SK-N-SH treated with all-trans-retinoic acid at 6 μM for 48 hours (cell line): ENCODE measurements around the gene IFITM2.
"Not testable (repeated sequence)": the region's sequence is repeated elsewhere in the genome, so short reads cannot be mapped to it uniquely, and the experiment has no call there.

Experiments used
- ATAC-seq: fragments of 200-7000 bp; cut with Tn5 transposase; 3 replicates; pipeline ENCODE4 v1.9.1; 2020; ENCODE audit warnings: mild to moderate bottlenecking, moderate library complexity
- ARNTL ChIP-seq: fragments of 450-650 bp; formaldehyde crosslinking; IDR thresholded peaks from 2 replicates; pipeline ENCODE4 v1.5.0; 2020; ENCODE audit warnings: low read depth, mild to moderate bottlenecking, moderate library complexity, borderline replicate concordance
- BACH2 ChIP-seq: fragments of 250-450 bp; sonication (Bioruptor Pico); IDR thresholded peaks from 2 replicates; pipeline ENCODE4 v1.9.0; 2021; ENCODE audit warnings: mild to moderate bottlenecking, borderline replicate concordance
- CSDC2 ChIP-seq: fragments of 250-450 bp; sonication (Bioruptor Pico); IDR thresholded peaks from 2 replicates; pipeline ENCODE4 v1.5.0; 2020; ENCODE audit warnings: mild to moderate bottlenecking, moderate library complexity
- OSR1 ChIP-seq: fragments of 250-450 bp; sonication (Bioruptor Pico); IDR thresholded peaks from 2 replicates; pipeline ENCODE4 v1.8.0; 2022; ENCODE audit warnings: moderate library complexity, mild to moderate bottlenecking, inconsistent platforms
- PPARA ChIP-seq: fragments of 250-450 bp; sonication (Bioruptor Pico); IDR thresholded peaks from 2 replicates; pipeline ENCODE4 v1.5.0; 2020; ENCODE audit warnings: mild to moderate bottlenecking, borderline replicate concordance
- RARB ChIP-seq: fragments of 250-450 bp; sonication (Bioruptor Pico); IDR thresholded peaks from 2 replicates; pipeline ENCODE4 v1.8.0; 2021; ENCODE audit warnings: mild to moderate bottlenecking, moderate library complexity
- SNAI2 ChIP-seq: fragments of 250-450 bp; sonication (Bioruptor Pico); IDR thresholded peaks from 2 replicates; pipeline ENCODE4 v1.5.0; 2020; ENCODE audit warnings: mild to moderate bottlenecking, moderate library complexity
- TCF4 ChIP-seq: fragments of 250-450 bp; sonication (Bioruptor Pico); IDR thresholded peaks from 2 replicates; pipeline ENCODE4 v1.8.0; 2021; ENCODE audit warnings: mild to moderate bottlenecking, moderate library complexity, borderline replicate concordance
- TOX ChIP-seq: fragments of 250-450 bp; sonication (Bioruptor Pico); IDR thresholded peaks from 2 replicates; pipeline ENCODE4 v1.8.0; 2021; ENCODE audit warnings: mild to moderate bottlenecking, moderate library complexity, borderline replicate concordance
- ZC3H10 ChIP-seq: fragments of 250-450 bp; sonication (Bioruptor Pico); IDR thresholded peaks from 2 replicates; pipeline ENCODE4 v1.5.1; 2021; ENCODE audit warnings: mild to moderate bottlenecking, moderate library complexity
- ZFP3 ChIP-seq: fragments of 250-450 bp; sonication (Bioruptor Pico); IDR thresholded peaks from 2 replicates; pipeline ENCODE4 v1.5.0; 2020; ENCODE audit warnings: mild to moderate bottlenecking, moderate library complexity
- ZFP30 ChIP-seq: fragments of 450-650 bp; formaldehyde crosslinking; IDR thresholded peaks from 2 replicates; pipeline ENCODE4 v1.5.0; 2022; ENCODE audit warnings: mild to moderate bottlenecking, moderate library complexity
- ZNF565 ChIP-seq: fragments of 450-650 bp; formaldehyde crosslinking; conservative IDR thresholded peaks from 2 replicates; pipeline ENCODE4 v1.5.0; 2020; ENCODE audit warnings: low read depth, mild to moderate bottlenecking, moderate library complexity
- ZNF70 ChIP-seq: fragments of 450-650 bp; formaldehyde crosslinking; IDR thresholded peaks from 2 replicates; pipeline ENCODE4 v1.5.0; 2020; ENCODE audit warnings: mild to moderate bottlenecking, moderate library complexity
- ZNF8 ChIP-seq: fragments of 450-650 bp; formaldehyde crosslinking; IDR thresholded peaks from 2 replicates; pipeline ENCODE4 v1.5.0; 2020; ENCODE audit warnings: mild to moderate bottlenecking, moderate library complexity
- TF ChIP-seq, protein P1 (sequence below): fragments of 250-450 bp; sonication (Bioruptor Pico); IDR thresholded peaks from 2 replicates; pipeline ENCODE4 v1.8.0; 2020; ENCODE audit warnings: mild to moderate bottlenecking, moderate library complexity, borderline replicate concordance
- TF ChIP-seq, protein P2 (sequence below): fragments of 250-450 bp; sonication (Bioruptor Pico); IDR thresholded peaks from 2 replicates; pipeline ENCODE4 v1.5.1; 2021; ENCODE audit warnings: mild to moderate bottlenecking, moderate library complexity
- TF ChIP-seq, protein P3 (sequence below): fragments of 250-450 bp; sonication (Bioruptor Pico); IDR thresholded peaks from 2 replicates; pipeline ENCODE4 v1.5.1; 2020; ENCODE audit warnings: low read depth, mild to moderate bottlenecking, moderate library complexity
- TF ChIP-seq, protein P4 (sequence below): fragments of 250-450 bp; sonication (Bioruptor Pico); IDR thresholded peaks from 2 replicates; pipeline ENCODE4 v1.8.0; 2021; ENCODE audit warnings: low read depth, mild to moderate bottlenecking, moderate library complexity, borderline replicate concordance

Gene IFITM2

DNA sequence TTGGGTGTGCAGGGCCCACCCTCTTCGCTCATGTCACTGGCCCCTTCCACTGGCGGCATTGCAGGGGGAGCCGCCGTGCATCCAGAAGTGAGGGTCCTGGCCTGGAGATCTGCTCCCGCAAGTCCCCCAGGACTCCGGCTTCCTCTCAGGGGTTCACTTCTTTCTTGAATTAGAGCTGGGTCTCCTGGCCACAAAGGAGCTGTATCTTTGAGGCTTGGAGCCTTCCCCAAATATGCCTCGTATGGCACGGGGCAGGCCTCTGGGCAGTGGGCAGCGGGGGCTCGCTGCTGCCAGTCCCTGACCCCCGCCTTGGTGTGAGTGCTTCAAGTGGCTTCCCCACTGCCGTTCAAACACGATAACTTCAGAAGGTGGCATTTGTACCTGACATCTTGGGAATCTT is 20.4 kb downstream of the IFITM2 start:
- ATAC-seq, result no peak
- TF ChIP-seq ZC3H10 (no peak), ZNF70 (no peak), ARNTL (CRISPR knock-in tag) (no peak), ZFP30 (no peak), ZNF8 (CRISPR knock-in tag) (no peak), TOX (no peak), TCF4 (CRISPR knock-in tag) (no peak), ZNF565 (no peak), CSDC2 (CRISPR knock-in tag) (no peak), RARB (no peak), OSR1 (CRISPR knock-in tag) (no peak), BACH2 (no peak), SNAI2 (CRISPR knock-in tag) (no peak), ZFP3 (CRISPR knock-in tag) (no peak), PPARA (CRISPR knock-in tag) (no peak)
- TF ChIP-seq, protein P1, sequence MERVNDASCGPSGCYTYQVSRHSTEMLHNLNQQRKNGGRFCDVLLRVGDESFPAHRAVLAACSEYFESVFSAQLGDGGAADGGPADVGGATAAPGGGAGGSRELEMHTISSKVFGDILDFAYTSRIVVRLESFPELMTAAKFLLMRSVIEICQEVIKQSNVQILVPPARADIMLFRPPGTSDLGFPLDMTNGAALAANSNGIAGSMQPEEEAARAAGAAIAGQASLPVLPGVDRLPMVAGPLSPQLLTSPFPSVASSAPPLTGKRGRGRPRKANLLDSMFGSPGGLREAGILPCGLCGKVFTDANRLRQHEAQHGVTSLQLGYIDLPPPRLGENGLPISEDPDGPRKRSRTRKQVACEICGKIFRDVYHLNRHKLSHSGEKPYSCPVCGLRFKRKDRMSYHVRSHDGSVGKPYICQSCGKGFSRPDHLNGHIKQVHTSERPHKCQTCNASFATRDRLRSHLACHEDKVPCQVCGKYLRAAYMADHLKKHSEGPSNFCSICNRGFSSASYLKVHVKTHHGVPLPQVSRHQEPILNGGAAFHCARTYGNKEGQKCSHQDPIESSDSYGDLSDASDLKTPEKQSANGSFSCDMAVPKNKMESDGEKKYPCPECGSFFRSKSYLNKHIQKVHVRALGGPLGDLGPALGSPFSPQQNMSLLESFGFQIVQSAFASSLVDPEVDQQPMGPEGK (CRISPR knock-in tag), result no peak
- TF ChIP-seq, protein P2, sequence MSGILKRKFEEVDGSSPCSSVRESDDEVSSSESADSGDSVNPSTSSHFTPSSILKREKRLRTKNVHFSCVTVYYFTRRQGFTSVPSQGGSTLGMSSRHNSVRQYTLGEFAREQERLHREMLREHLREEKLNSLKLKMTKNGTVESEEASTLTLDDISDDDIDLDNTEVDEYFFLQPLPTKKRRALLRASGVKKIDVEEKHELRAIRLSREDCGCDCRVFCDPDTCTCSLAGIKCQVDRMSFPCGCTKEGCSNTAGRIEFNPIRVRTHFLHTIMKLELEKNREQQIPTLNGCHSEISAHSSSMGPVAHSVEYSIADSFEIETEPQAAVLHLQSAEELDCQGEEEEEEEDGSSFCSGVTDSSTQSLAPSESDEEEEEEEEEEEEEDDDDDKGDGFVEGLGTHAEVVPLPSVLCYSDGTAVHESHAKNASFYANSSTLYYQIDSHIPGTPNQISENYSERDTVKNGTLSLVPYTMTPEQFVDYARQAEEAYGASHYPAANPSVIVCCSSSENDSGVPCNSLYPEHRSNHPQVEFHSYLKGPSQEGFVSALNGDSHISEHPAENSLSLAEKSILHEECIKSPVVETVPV (CRISPR knock-in tag), result no peak
- TF ChIP-seq, protein P3, sequence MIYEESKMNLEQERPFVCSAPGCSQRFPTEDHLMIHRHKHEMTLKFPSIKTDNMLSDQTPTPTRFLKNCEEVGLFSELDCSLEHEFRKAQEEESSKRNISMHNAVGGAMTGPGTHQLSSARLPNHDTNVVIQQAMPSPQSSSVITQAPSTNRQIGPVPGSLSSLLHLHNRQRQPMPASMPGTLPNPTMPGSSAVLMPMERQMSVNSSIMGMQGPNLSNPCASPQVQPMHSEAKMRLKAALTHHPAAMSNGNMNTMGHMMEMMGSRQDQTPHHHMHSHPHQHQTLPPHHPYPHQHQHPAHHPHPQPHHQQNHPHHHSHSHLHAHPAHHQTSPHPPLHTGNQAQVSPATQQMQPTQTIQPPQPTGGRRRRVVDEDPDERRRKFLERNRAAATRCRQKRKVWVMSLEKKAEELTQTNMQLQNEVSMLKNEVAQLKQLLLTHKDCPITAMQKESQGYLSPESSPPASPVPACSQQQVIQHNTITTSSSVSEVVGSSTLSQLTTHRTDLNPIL, result no peak

DNA sequence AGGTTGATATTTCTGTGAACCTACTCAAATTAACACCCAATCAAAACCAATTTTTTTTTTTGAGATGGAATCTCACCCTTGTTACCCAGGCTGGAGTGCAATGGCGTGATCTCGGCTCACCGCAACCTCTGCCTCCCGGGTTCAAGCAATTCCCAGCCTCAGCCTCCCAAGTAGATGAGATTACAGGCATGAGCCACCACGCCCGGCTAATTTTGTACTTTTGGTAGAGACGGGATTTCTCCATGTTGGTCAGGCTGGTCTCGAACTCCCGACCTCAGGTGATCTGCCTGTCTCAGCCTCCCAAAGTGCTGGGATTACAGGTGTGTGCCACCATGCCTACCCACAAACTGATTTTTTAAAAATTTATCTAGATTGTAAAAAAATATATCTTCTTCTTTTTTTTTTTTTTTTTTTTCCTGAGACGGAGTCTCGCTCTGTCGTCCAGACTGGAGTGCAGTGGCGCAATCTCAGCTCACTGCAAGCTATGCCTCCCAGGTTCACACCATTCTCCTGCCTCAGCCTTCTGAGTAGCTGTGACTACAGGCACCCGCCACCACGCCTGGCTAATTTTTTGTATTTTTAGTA is 21.0 kb downstream of the IFITM2 start:
- ATAC-seq, result not testable (repeated sequence)

DNA sequence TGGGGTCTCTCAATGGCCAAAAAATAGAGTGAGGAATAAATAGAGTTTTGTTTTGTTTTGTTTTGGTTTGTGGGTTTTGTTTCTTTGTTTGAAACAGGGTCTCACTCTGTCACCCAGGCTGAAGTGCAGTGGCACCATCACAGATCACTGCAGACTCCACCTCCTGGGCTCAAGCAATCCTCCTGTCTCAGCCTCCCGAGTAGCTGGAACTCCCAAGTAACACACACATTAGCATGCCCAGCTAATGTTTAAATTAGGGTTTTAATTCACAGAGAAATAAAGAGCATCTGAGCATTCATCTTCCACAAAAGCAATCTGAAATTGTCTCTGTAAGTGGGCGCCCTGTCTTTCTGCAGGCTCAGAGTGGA is 22.3 kb downstream of the IFITM2 start:
- TF ChIP-seq ZNF565 (no peak), TCF4 (CRISPR knock-in tag) (no peak), ARNTL (CRISPR knock-in tag) (no peak), ZFP3 (CRISPR knock-in tag) (no peak), ZNF70 (no peak), OSR1 (CRISPR knock-in tag) (no peak), SNAI2 (CRISPR knock-in tag) (no peak)
- TF ChIP-seq, protein P3, result no peak
- TF ChIP-seq, protein P2 (CRISPR knock-in tag), result no peak
- ATAC-seq, result no peak

DNA sequence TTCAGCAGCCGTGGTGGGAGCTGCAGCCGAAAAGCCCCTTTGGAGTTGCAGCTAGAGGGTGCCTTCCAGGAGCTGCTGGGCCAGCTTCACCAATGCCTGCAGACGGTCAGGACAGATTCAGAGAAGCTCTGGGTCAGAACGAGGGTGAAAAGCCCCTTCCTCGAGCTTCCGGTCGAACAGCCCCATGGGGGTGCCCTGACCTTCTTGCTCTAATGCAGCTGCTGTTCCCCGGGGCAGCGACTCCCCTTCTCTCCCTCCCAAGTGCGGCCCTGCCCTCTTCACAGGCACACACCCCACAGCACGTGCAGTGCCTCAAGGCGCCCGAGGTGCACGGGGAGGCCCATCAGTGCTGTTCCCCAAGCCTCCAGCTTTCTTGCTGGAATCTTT is 22.7 kb downstream of the IFITM2 start:
- no peak for ATAC-seq
- TF ChIP-seq, protein P2 (CRISPR knock-in tag), result no peak
- TF ChIP-seq ZNF8 (CRISPR knock-in tag) (no peak), PPARA (CRISPR knock-in tag) (no peak), ZFP30 (no peak), ZFP3 (CRISPR knock-in tag) (no peak), TCF4 (CRISPR knock-in tag) (no peak), CSDC2 (CRISPR knock-in tag) (no peak), ARNTL (CRISPR knock-in tag) (no peak)
- TF ChIP-seq, protein P1 (CRISPR knock-in tag), result no peak
- TF ChIP-seq, protein P4, sequence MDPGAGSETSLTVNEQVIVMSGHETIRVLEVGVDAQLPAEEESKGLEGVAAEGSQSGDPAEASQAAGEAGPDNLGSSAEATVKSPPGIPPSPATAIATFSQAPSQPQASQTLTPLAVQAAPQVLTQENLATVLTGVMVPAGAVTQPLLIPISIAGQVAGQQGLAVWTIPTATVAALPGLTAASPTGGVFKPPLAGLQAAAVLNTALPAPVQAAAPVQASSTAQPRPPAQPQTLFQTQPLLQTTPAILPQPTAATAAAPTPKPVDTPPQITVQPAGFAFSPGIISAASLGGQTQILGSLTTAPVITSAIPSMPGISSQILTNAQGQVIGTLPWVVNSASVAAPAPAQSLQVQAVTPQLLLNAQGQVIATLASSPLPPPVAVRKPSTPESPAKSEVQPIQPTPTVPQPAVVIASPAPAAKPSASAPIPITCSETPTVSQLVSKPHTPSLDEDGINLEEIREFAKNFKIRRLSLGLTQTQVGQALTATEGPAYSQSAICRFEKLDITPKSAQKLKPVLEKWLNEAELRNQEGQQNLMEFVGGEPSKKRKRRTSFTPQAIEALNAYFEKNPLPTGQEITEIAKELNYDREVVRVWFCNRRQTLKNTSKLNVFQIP, result no peak
- TF ChIP-seq, protein P3, result no peak
